ENCODE data around the gene CCDC57.

DNA sequence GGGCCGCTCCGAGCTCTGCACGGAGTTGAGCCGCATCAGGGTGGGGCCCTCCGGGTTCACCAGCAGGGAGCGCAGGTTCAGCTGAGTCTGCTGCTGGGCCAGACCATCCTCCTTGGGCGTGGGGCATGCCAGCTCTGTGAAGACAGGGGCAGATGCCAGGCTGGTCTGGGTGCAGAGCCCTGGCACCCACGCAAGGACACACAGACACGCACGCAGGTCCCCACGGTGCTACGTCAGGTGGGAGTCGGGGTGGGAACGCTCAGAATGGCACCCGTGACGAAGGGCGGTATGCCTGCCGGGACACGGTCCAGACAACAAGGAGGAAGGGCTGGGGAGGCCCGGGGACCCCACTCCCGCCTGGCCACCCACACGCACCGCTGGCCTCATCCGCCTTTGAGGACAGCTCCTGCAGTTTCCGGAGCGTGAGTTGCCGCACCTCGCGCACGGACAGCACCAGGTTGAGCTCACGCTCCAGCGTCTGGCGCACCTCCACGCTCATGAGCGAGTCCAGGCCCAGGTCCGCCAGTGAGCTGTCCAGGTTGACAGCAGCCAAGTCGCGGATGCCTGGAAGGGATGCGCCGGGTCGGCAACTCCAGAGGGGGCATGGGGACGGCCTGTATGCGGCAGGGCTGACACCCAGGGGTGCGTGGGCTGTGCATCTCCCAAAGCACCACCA, 131.7 kb downstream of the CCDC57 start:
- TF ChIP-seq, protein P1, sequence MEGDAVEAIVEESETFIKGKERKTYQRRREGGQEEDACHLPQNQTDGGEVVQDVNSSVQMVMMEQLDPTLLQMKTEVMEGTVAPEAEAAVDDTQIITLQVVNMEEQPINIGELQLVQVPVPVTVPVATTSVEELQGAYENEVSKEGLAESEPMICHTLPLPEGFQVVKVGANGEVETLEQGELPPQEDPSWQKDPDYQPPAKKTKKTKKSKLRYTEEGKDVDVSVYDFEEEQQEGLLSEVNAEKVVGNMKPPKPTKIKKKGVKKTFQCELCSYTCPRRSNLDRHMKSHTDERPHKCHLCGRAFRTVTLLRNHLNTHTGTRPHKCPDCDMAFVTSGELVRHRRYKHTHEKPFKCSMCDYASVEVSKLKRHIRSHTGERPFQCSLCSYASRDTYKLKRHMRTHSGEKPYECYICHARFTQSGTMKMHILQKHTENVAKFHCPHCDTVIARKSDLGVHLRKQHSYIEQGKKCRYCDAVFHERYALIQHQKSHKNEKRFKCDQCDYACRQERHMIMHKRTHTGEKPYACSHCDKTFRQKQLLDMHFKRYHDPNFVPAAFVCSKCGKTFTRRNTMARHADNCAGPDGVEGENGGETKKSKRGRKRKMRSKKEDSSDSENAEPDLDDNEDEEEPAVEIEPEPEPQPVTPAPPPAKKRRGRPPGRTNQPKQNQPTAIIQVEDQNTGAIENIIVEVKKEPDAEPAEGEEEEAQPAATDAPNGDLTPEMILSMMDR (IDR thresholded peaks at IDR 0.05), result no peak
- no peak for TF ChIP-seq POLR2A (IDR thresholded peaks at IDR 0.05)

Measured in right lobe of liver (tissue), 4 donors.